ENCODE data around the gene FLNB.

Gene FLNB

GRCh38 chr3:58059349-58060321 lies 51.4 kb downstream of the FLNB start:
- no peak for DNase-seq

- DNase-seq, result no peak
Measured at GRCh38 chr3:58062472-58062871, 54.2 kb downstream of the FLNB start.

- no peak for DNase-seq
Measured at GRCh38 chr3:58063022-58063815, 55.0 kb downstream of the FLNB start.

GRCh38 chr3:58064923-58065638 lies 56.9 kb downstream of the FLNB start:
- no peak for DNase-seq

- DNase-seq, result no peak
Measured at GRCh38 chr3:58065700-58066167, 57.5 kb downstream of the FLNB start.

- DNase-seq, result no peak
Measured at GRCh38 chr3:58066842-58067241, 58.6 kb downstream of the FLNB start.

- DNase-seq, result no peak
Measured at GRCh38 chr3:58068122-58068809, 60.0 kb downstream of the FLNB start.

GRCh38 chr3:58071480-58071971 lies 63.3 kb downstream of the FLNB start:
- no peak for DNase-seq

- no peak for DNase-seq
Measured at GRCh38 chr3:58072052-58072762, 64.0 kb downstream of the FLNB start.

- DNase-seq, result no peak
Measured at GRCh38 chr3:58072763-58073130, 64.5 kb downstream of the FLNB start.

- no peak for DNase-seq
Measured at GRCh38 chr3:58073301-58074108, 65.3 kb downstream of the FLNB start.

- no peak for DNase-seq
Measured at GRCh38 chr3:58074116-58074715, 66.0 kb downstream of the FLNB start.

GRCh38 chr3:58074997-58075396 lies 66.8 kb downstream of the FLNB start:
- DNase-seq, result peak; percentile 15 to 19

- DNase-seq, result no peak
Measured at GRCh38 chr3:58077596-58078285, 69.5 kb downstream of the FLNB start.

GRCh38 chr3:58078610-58079009 lies 70.4 kb downstream of the FLNB start:
- DNase-seq, result no peak

GRCh38 chr3:58079773-58080172 lies 71.6 kb downstream of the FLNB start:
- DNase-seq, result no peak

- peak in 1 of 2 donors; percentile 15 for DNase-seq
Measured at GRCh38 chr3:58082047-58082446, 73.8 kb downstream of the FLNB start.

GRCh38 chr3:58084166-58084565 lies 75.9 kb downstream of the FLNB start:
- DNase-seq, result no peak

GRCh38 chr3:58084788-58085543 lies 76.7 kb downstream of the FLNB start:
- DNase-seq, result no peak

Data from stimulated activated CD4-positive, alpha-beta T cell treated with anti-CD3 and anti-CD28 coated beads, Interleukin-2, amount 100 ng/mL, for 24 hours (primary cell).